Kidney epithelial cell (primary cell): ENCODE data around the gene ZBTB12. TPM values are rescaled to one million over a fixed set of nuclear protein-coding genes. Genes with fewer than 3 reads are reported as not detected.
"Not testable (repeated sequence)": the region's sequence is repeated elsewhere in the genome, so short reads cannot be mapped to it uniquely, and the experiment has no call there.

Experiments
- DNase-seq: peaks from one replicate; pipeline ENCODE4 v3.0.0-alpha.2; 2010; ENCODE audit warnings: low read depth
- H3K27me3 ChIP-seq: 2 replicates; pipeline ENCODE4 v1.6.0; 2011; ENCODE audit warnings: low read length; ENCODE audit not compliant: control insufficient read depth, insufficient read depth
- H3K36me3 ChIP-seq: 2 replicates; pipeline ENCODE4 v1.5.1; 2011; ENCODE audit warnings: low read length; ENCODE audit not compliant: control insufficient read depth, insufficient read depth
- H3K4me3 ChIP-seq: 2 replicates; pipeline ENCODE4 v1.5.1; 2011; ENCODE audit warnings: low read depth, mild to moderate bottlenecking, control low read depth, low read length
- CTCF ChIP-seq: IDR thresholded peaks from 2 replicates; pipeline ENCODE4 v1.5.1; 2011; ENCODE audit warnings: mild to moderate bottlenecking, moderate library complexity, low read length, control low read depth, inconsistent platforms; ENCODE audit not compliant: insufficient read depth, poor library complexity, severe bottlenecking
- total RNA-seq: library from RNA; depleted of rRNA; stranded (reverse); fragments of >200 nt; gene quantifications from 2 replicates; pipeline ENCODE4 v1.2.3, GENCODE V29; 2015

The ZBTB12 gene
- total RNA-seq, 1 donor from 2014 or later: 3.0 TPM

- no peaks in the 10 kb centered on the region for H3K36me3 ChIP-seq
- DNase-seq: no peak
- no peak overlapping the region for H3K4me3 ChIP-seq
- no peaks in the 10 kb centered on the region for H3K27me3 ChIP-seq
- no peak for TF ChIP-seq CTCF
Observed at GRCh38 chr6:31864818-31865204, 37.1 kb downstream of the ZBTB12 start.

- H3K27me3 ChIP-seq, DNase-seq, H3K36me3 ChIP-seq: not testable (repeated sequence)
- H3K4me3 ChIP-seq: peak overlapping the region; percentile 72
Observed at GRCh38 chr6:31864123-31864562, 37.7 kb downstream of the ZBTB12 start.

GRCh38 chr6:31862344-31863235 lies 39.3 kb downstream of the ZBTB12 start, which contains the start of gene NEU1:
Gene NEU1, minus strand, starts transcription at chr6:31862821. Its CDS starts 45 bp downstream, at chr6:31862776.
- Histone ChIP-seq H3K27me3 (no peaks in the 10 kb centered on the region), H3K4me3 (peak within 1 kb of the TSS; percentile 93), H3K36me3 (peaks cover 1% of the 10 kb centered on the region)
- no peak for TF ChIP-seq CTCF
- peak; percentile 100 for DNase-seq

- peaks cover 1% of the 10 kb centered on the region for H3K36me3 ChIP-seq
- H3K27me3 ChIP-seq: no peaks in the 10 kb centered on the region
- no peak for DNase-seq
- peak overlapping the region; percentile 93 for H3K4me3 ChIP-seq
- TF ChIP-seq CTCF: no peak
Observed at GRCh38 chr6:31861919-31862343, 40.0 kb downstream of the ZBTB12 start.

- Histone ChIP-seq H3K4me3 (no peak overlapping the region), H3K36me3 (peaks cover 1% of the 10 kb centered on the region), H3K27me3 (no peaks in the 10 kb centered on the region)
- no peak for DNase-seq
- no peak for TF ChIP-seq CTCF
Observed at GRCh38 chr6:31861150-31861549, 40.7 kb downstream of the ZBTB12 start.

GRCh38 chr6:31860349-31860748 lies 41.5 kb downstream of the ZBTB12 start:
- TF ChIP-seq CTCF: no peak
- Histone ChIP-seq H3K27me3 (no peaks in the 10 kb centered on the region), H3K4me3 (no peak overlapping the region), H3K36me3 (peaks cover 1% of the 10 kb centered on the region)
- DNase-seq: no peak
